B cell (primary cell): ENCODE data around the gene PRRC2A. TPM values are rescaled to one million over a fixed set of nuclear protein-coding genes. Genes with fewer than 3 reads are reported as not detected.

Experiments
- ATAC-seq: fragments of 200-7000 bp; cut with Tn5 transposase; one replicate; pipeline ENCODE4 v1.10.0; 2021; ENCODE audit warnings: low read depth, mild to moderate bottlenecking, moderate number of reproducible peaks, moderate library complexity
- CTCF ChIA-PET: fragments of 350-600 bp; sonication (Branson Sonifier 250); formaldehyde crosslinking; loops from one replicate; lab custom pipeline; 2021; ENCODE audit warnings: antibody characterized with exemption, inconsistent platforms; lab: Charles Lee
- POLR2A ChIA-PET: fragments of 350-600 bp; sonication (Branson Sonifier 250); formaldehyde crosslinking; loops from one replicate; lab custom pipeline; 2021; ENCODE audit warnings: antibody characterized with exemption; lab: Charles Lee
- DNase-seq: peaks from one replicate; pipeline ENCODE4 v3.0.0; 2013
- H2AFZ ChIP-seq: 2 replicates; pipeline ENCODE4 v1.6.1; 2012; ENCODE audit warnings: mild to moderate bottlenecking, low read depth, low read length; ENCODE audit not compliant: insufficient read depth, poor library complexity, severe bottlenecking
- H3K27ac ChIP-seq, 2 donors: 1 replicate in 1 of 2; 2 replicates in 1 of 2; pipeline ENCODE4 v1.5.1; 2012 to 2013; ENCODE audit warnings: low read length in 2 of 2, mild to moderate bottlenecking in 2 of 2, moderate library complexity in 1 of 2
- H3K27me3 ChIP-seq, 4 experiments: fragments of 200-600 bp in 1 of 4; sonication (generic) in 1 of 4; replicated peaks in 1 of 4; 1 replicate in 2 of 4; 2 replicates in 2 of 4; pipeline versions ENCODE4 v1.6.1 to v1.7.0; 2013 to 2016; ENCODE audit warnings: low read length in 3 of 4, mild to moderate bottlenecking in 2 of 4, mixed read lengths in 1 of 4, moderate library complexity in 1 of 4; ENCODE audit not compliant: insufficient read depth in 4 of 4, control insufficient read depth in 3 of 4; ENCODE audit errors: control extremely low read depth in 1 of 4
- H3K36me3 ChIP-seq, 2 experiments: replicated peaks in 1 of 2; 1 replicate in 1 of 2; 2 replicates in 1 of 2; pipeline versions ENCODE4 v1.6.1 to v1.7.1; 2013; ENCODE audit warnings: low read length in 1 of 2; ENCODE audit not compliant: insufficient read depth in 2 of 2, control insufficient read depth in 1 of 2; ENCODE audit errors: control extremely low read depth in 1 of 2, extremely low read depth in 1 of 2
- H3K4me1 ChIP-seq, 2 donors: fragments of 200-600 bp in 1 of 2; sonication (generic) in 1 of 2; 1 replicate in 1 of 2; 2 replicates in 1 of 2; pipeline versions ENCODE4 v1.5.1 to v1.6.1; 2013 to 2017; ENCODE audit warnings: low read length in 2 of 2; ENCODE audit not compliant: control insufficient read depth in 2 of 2, insufficient read depth in 2 of 2
- H3K4me2 ChIP-seq: replicated peaks from 2 replicates; pipeline ENCODE3; 2012; ENCODE audit warnings: mild to moderate bottlenecking, low read depth, low read length; ENCODE audit not compliant: poor library complexity, severe bottlenecking
- H3K4me3 ChIP-seq, 5 experiments: fragments of 200-600 bp in 1 of 5; sonication (generic) in 1 of 5; 1 replicate in 3 of 5; 2 replicates in 2 of 5; pipeline versions ENCODE4 v1.5.1 to v1.7.0; 2011 to 2016; ENCODE audit warnings: low read length in 4 of 5, mild to moderate bottlenecking in 4 of 5, low read depth in 2 of 5, control low read depth in 1 of 5, moderate library complexity in 1 of 5; ENCODE audit not compliant: insufficient read depth in 1 of 5; ENCODE audit errors: control extremely low read depth in 1 of 5, extremely low read depth in 1 of 5
- H3K79me2 ChIP-seq: fragments of 200-600 bp; sonication (generic); one replicate; pipeline ENCODE4 v1.6.0; 2016; ENCODE audit warnings: low read length; ENCODE audit not compliant: control insufficient read depth, insufficient read depth
- H3K9ac ChIP-seq: fragments of 200-600 bp; sonication (generic); 2 replicates; pipeline ENCODE4 v1.6.1; 2017; ENCODE audit warnings: mild to moderate bottlenecking, low read length, moderate library complexity
- H3K9me3 ChIP-seq, 3 donors: one replicate each; pipeline versions ENCODE4 v1.6.1 to v1.7.1; 2013; ENCODE audit warnings: low read length in 2 of 3; ENCODE audit not compliant: control insufficient read depth in 2 of 3, insufficient read depth in 1 of 3; ENCODE audit errors: control extremely low read depth in 1 of 3
- H4K20me1 ChIP-seq: 2 replicates; pipeline ENCODE4 v1.6.0; 2012; ENCODE audit warnings: mild to moderate bottlenecking, low read length; ENCODE audit not compliant: insufficient read depth, control insufficient read depth, poor library complexity, severe bottlenecking
- H3K27ac Mint-ChIP-seq: one replicate; pipeline ENCODE4 v1.8.0; 2021; ENCODE audit warnings: mixed read lengths
- H3K27me3 Mint-ChIP-seq: one replicate; pipeline ENCODE4 v1.8.0; 2021; ENCODE audit warnings: mixed read lengths
- H3K4me1 Mint-ChIP-seq: one replicate; pipeline ENCODE4 v1.8.0; 2021; ENCODE audit warnings: mixed read lengths
- H3K4me3 Mint-ChIP-seq: one replicate; pipeline ENCODE4 v1.8.0; 2021; ENCODE audit warnings: mixed read lengths
- H3K9me3 Mint-ChIP-seq: one replicate; pipeline ENCODE4 v1.8.0; 2022; ENCODE audit warnings: mixed read lengths; ENCODE audit not compliant: insufficient read depth
- EZH2 ChIP-seq: IDR thresholded peaks from 2 replicates; pipeline ENCODE4 v1.6.1; 2012; ENCODE audit warnings: borderline replicate concordance, low read depth, mild to moderate bottlenecking, moderate library complexity, low read length; ENCODE audit not compliant: insufficient read depth, poor library complexity, severe bottlenecking
- WGBS: methylation state at CpG from one replicate; pipeline ENCODE4 v1.1.5; 2013; ENCODE audit warnings: missing lambda C conversion rate; ENCODE audit not compliant: insufficient coverage; 5-methylcytosine and 5-hydroxymethylcytosine counted together
- intact Hi-C: fragments of 100-400 bp; cut with micrococcal nuclease; formaldehyde crosslinking; loops from one replicate; pipeline ENCODE4 v1.10.0; 2022
- polyA plus RNA-seq: library from polyadenylated mRNA; depleted of rRNA; stranded (reverse); fragments of >200 nt; gene quantifications from 2 replicates; pipeline ENCODE4 v1.2.3, GENCODE V29; 2012
- total RNA-seq, 2 donors: library from RNA; stranded (reverse); fragments of 120-200 nt in 1 of 2; gene quantifications; 1 replicate in 1 of 2; 2 replicates in 1 of 2; pipeline versions ENCODE4 v1.2.3 to v1.2.4, GENCODE V29; 2013 to 2022
- TF ChIP-seq, protein P1 (sequence below): fragments of 200-600 bp; IDR thresholded peaks from one replicate; pipeline ENCODE4 v1.8.0; 2022; ENCODE audit warnings: antibody characterized with exemption, mild to moderate bottlenecking

PRRC2A gene
- total and polyA plus RNA-seq, 2 donors (not counting 1 experiment from before 2014, with no cell fraction given) = 153 to 265 TPM

DNA sequence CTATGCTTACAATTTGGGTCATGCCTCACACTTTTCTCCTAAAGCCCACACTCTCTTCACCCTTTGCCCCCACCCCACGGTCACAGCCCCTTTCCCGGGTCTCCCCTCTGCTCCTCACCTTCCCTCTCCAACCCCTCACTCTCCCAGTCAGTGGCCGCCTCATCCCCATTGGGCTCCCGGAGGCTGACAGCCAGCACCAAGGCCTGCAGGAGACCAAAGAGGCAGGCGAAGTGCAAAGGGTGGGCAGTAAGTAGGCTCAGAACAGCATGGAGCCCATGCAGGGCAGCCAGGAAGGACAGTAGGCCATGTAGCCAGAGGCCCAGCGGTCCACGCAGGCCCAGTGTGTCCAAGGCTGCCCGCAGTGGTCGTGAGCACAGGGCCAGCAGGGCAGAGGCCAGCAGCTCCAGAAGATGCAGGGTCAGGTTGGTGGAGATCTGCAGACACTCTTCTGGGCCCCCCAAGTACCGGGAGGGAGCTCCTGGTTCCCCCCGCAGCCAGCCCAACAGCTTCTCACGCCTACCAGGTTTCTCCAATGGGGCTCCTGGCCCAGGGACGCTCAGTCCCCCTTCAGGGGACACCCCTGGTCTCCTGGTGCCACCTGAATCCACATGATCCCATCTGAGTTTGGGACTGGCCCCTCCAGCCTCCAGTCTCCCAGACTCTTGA is 38.6 kb downstream of the PRRC2A start:
- Histone ChIP-seq H2AFZ (no peak overlapping the region), H3K4me3 (peak overlapping the region in 4 of 5 experiments; percentile 63 to 98 (median 90)), H3K4me2 (peak overlapping the region; percentile 88), H3K27ac (peak overlapping the region; percentile 50 to 77), H3K4me1 (peaks cover 38 to 55% of the 10 kb centered on the region in 2 donors), H3K27me3 (no peaks in the 10 kb centered on the region), H4K20me1 (peaks cover 24% of the 10 kb centered on the region), H3K9me3 (no peaks in the 10 kb centered on the region), H3K36me3 (peaks cover 0 to 45% of the 10 kb centered on the region in 2 experiments), H3K9ac (peak overlapping the region; percentile 87), H3K79me2 (peaks cover 95% of the 10 kb centered on the region)
- Mint-ChIP-seq H3K9me3 (no peaks in the 10 kb centered on the region), H3K27ac (peak overlapping the region; percentile 89), H3K4me3 (peak overlapping the region; percentile 94), H3K27me3 (no peaks in the 10 kb centered on the region), H3K4me1 (peaks cover 62% of the 10 kb centered on the region)
- TF ChIP-seq EZH2 = no peak
- TF ChIP-seq, protein P1, sequence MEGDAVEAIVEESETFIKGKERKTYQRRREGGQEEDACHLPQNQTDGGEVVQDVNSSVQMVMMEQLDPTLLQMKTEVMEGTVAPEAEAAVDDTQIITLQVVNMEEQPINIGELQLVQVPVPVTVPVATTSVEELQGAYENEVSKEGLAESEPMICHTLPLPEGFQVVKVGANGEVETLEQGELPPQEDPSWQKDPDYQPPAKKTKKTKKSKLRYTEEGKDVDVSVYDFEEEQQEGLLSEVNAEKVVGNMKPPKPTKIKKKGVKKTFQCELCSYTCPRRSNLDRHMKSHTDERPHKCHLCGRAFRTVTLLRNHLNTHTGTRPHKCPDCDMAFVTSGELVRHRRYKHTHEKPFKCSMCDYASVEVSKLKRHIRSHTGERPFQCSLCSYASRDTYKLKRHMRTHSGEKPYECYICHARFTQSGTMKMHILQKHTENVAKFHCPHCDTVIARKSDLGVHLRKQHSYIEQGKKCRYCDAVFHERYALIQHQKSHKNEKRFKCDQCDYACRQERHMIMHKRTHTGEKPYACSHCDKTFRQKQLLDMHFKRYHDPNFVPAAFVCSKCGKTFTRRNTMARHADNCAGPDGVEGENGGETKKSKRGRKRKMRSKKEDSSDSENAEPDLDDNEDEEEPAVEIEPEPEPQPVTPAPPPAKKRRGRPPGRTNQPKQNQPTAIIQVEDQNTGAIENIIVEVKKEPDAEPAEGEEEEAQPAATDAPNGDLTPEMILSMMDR = no peak
- CTCF ChIA-PET = no interaction called here
- intact Hi-C loops = loop anchor here (10.0 kb wide), 1 partner anchor 1444 kb away; the partner anchor contains the start of gene TRIM26
- no peak for DNase-seq
- no peak for ATAC-seq
- POLR2A ChIA-PET = interaction anchor here (0.6 to 1.0 kb wide), 2 partner anchors 82 to 1044 kb away, joined by 3 to 7 read pairs; no protein-coding TSS in a partner anchor
- 94% methylated on average over 13 of the region's 13 CpGs for WGBS
